Measurements from ENCODE around the gene IFRD1.

Gene IFRD1

DNA sequence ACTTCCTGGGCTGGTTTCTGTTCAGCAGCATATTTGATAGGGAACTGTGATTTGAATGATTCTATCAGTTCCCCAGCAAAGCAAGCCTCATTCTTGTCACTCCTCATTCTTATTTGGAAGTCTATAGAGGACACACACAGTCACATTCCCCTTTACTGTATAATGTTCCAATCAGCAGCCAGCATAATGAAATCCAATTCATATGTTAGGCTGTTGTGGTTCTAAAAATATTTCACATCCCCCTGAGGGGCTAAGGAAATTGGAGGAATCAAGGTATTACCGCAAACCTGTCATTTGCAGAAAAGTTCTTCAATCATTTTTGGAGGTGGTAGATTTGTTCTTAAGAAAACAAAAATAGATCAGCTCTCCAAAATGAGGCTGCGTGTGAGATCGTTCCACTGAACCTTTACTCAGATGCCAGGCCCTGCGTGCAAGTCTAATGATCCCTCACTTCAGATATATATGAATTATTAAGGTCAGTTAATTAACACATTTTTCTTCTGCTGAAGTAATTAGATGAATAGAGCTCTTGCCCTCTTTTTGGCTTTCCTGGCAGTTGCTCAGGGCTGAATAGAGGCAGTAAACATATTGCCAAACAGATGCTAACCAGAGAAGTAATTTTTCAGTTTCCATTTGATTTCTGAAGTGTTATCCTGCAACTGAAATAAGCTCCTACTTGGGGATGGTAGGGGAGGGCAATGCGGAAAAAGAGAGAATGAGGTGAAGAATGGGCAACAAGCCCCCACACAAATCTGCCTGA lies 62.4 kb downstream of the IFRD1 start:
- TF ChIP-seq CREB1 (IDR thresholded peaks at IDR 0.05; ENCODE audit: low read depth) (no peak), RAD21 (IDR thresholded peaks at IDR 0.05; ENCODE audit: low read depth) (no peak), TCF12 (IDR thresholded peaks at IDR 0.05; ENCODE audit: low read depth) (no peak), EP300 (IDR thresholded peaks at IDR 0.05; ENCODE audit: borderline replicate concordance) (no peak), FOXM1 (IDR thresholded peaks at IDR 0.05; ENCODE audit: borderline replicate concordance, low read depth) (no peak), EGR1 (IDR thresholded peaks at IDR 0.05) (no peak), ZBTB7A (IDR thresholded peaks at IDR 0.05; ENCODE audit: low read depth) (no peak), TEAD4 (IDR thresholded peaks at IDR 0.05) (no peak), YY1 (IDR thresholded peaks at IDR 0.05; ENCODE audit: low read depth) (no peak), TAF1 (IDR thresholded peaks at IDR 0.05; ENCODE audit: low read depth) (no peak)
- TF ChIP-seq, protein P1, sequence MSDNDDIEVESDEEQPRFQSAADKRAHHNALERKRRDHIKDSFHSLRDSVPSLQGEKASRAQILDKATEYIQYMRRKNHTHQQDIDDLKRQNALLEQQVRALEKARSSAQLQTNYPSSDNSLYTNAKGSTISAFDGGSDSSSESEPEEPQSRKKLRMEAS (IDR thresholded peaks at IDR 0.05), result no peak
- TF ChIP-seq, protein P2, sequence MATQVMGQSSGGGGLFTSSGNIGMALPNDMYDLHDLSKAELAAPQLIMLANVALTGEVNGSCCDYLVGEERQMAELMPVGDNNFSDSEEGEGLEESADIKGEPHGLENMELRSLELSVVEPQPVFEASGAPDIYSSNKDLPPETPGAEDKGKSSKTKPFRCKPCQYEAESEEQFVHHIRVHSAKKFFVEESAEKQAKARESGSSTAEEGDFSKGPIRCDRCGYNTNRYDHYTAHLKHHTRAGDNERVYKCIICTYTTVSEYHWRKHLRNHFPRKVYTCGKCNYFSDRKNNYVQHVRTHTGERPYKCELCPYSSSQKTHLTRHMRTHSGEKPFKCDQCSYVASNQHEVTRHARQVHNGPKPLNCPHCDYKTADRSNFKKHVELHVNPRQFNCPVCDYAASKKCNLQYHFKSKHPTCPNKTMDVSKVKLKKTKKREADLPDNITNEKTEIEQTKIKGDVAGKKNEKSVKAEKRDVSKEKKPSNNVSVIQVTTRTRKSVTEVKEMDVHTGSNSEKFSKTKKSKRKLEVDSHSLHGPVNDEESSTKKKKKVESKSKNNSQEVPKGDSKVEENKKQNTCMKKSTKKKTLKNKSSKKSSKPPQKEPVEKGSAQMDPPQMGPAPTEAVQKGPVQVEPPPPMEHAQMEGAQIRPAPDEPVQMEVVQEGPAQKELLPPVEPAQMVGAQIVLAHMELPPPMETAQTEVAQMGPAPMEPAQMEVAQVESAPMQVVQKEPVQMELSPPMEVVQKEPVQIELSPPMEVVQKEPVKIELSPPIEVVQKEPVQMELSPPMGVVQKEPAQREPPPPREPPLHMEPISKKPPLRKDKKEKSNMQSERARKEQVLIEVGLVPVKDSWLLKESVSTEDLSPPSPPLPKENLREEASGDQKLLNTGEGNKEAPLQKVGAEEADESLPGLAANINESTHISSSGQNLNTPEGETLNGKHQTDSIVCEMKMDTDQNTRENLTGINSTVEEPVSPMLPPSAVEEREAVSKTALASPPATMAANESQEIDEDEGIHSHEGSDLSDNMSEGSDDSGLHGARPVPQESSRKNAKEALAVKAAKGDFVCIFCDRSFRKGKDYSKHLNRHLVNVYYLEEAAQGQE (IDR thresholded peaks at IDR 0.05; ENCODE audit: low read depth), result no peak

DNA sequence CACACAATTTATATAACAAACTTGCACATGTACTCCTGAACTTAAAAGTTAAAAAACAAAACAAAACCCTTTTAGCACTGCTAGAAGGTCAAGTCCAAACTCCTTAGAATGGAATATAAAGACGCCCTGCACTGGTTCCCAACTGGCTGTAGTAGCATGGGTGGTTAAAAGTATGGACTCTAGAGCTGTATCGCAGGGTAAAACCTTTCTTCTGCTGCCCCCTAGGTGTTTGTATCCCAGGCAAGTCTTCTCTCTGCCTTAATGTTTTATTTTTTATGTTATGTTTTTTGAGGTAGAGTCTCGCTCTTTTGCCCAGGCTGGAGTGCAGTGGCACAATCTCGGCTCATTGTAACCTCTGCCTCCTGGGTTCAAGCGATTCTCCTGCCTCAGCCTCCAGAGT lies 65.7 kb downstream of the IFRD1 start:
- TF ChIP-seq, protein P1 (IDR thresholded peaks at IDR 0.05), result no peak
- peak; percentile 22; the same call in 1 of the 2 replicates for TF ChIP-seq RAD21 (IDR thresholded peaks at IDR 0.05; ENCODE audit: low read depth)
- no peak for TF ChIP-seq FOXM1 (IDR thresholded peaks at IDR 0.05; ENCODE audit: borderline replicate concordance, low read depth)

DNA sequence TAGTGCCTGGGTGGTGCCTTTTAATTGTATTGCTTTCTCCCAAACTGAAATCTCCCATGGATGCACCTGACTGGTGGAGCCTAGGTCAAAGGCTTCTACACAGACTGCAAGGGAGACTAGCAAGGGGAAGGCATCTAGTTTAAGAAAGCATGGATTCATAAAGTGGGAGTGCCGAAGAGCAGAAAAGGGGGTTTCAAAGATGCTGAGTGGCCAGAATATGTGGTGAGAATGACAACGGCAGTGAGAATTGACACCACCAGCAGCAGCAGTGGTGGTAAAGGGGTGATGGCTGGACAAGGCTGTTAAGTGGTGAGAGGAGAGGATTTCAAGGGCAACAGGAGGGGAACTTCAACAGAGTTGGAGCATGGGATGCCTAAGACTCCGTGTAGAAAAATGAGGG lies 67.2 kb downstream of the IFRD1 start:
- TF ChIP-seq TEAD4 (IDR thresholded peaks at IDR 0.05) (no peak), ZBTB7A (IDR thresholded peaks at IDR 0.05; ENCODE audit: low read depth) (no peak), TAF1 (IDR thresholded peaks at IDR 0.05; ENCODE audit: low read depth) (no peak), YY1 (IDR thresholded peaks at IDR 0.05; ENCODE audit: low read depth) (no peak), RAD21 (IDR thresholded peaks at IDR 0.05; ENCODE audit: low read depth) (no peak), FOXM1 (IDR thresholded peaks at IDR 0.05; ENCODE audit: borderline replicate concordance, low read depth) (no peak), CREB1 (IDR thresholded peaks at IDR 0.05; ENCODE audit: low read depth) (no peak), CEBPB (IDR thresholded peaks at IDR 0.05) (no peak), NFIC (IDR thresholded peaks at IDR 0.05) (no peak), EP300 (IDR thresholded peaks at IDR 0.05; ENCODE audit: borderline replicate concordance) (no peak), TCF12 (IDR thresholded peaks at IDR 0.05; ENCODE audit: low read depth) (no peak), EGR1 (IDR thresholded peaks at IDR 0.05) (no peak)
- TF ChIP-seq, protein P3, sequence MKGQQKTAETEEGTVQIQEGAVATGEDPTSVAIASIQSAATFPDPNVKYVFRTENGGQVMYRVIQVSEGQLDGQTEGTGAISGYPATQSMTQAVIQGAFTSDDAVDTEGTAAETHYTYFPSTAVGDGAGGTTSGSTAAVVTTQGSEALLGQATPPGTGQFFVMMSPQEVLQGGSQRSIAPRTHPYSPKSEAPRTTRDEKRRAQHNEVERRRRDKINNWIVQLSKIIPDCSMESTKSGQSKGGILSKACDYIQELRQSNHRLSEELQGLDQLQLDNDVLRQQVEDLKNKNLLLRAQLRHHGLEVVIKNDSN (IDR thresholded peaks at IDR 0.05), result no peak
- TF ChIP-seq, protein P2 (IDR thresholded peaks at IDR 0.05; ENCODE audit: low read depth), result no peak
- TF ChIP-seq, protein P1 (IDR thresholded peaks at IDR 0.05), result no peak

DNA sequence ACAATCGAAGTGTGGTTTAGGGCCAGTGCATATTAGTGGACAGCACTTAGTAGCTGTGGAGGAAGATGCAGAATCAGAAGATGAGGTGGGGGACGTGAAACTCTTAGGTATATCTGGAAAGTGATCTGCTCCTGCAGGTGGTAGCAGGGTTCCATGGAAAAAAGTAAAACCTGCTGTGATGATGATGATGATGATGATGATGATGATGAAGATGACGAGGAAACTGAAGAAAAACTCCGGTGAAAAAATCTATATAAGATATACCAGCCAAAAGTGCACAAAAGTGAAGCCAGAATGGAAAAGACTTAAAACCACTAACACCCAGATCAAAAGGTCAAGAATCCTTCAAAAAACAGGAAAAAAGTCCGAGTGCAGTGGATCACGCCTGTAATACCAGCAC lies 70.5 kb downstream of the IFRD1 start:
- TF ChIP-seq NFIC (IDR thresholded peaks at IDR 0.05), result no peak
- TF ChIP-seq RAD21 (IDR thresholded peaks at IDR 0.05; ENCODE audit: low read depth), result no peak
- no peak for TF ChIP-seq EGR1 (IDR thresholded peaks at IDR 0.05)
- TF ChIP-seq CEBPB (IDR thresholded peaks at IDR 0.05), result no peak
- TF ChIP-seq ZBTB7A (IDR thresholded peaks at IDR 0.05; ENCODE audit: low read depth), result no peak
- TF ChIP-seq TEAD4 (IDR thresholded peaks at IDR 0.05), result no peak
- TF ChIP-seq, protein P1 (IDR thresholded peaks at IDR 0.05), result no peak
- TF ChIP-seq CREB1 (IDR thresholded peaks at IDR 0.05; ENCODE audit: low read depth), result no peak
- no peak for TF ChIP-seq YY1 (IDR thresholded peaks at IDR 0.05; ENCODE audit: low read depth)
- TF ChIP-seq, protein P3 (IDR thresholded peaks at IDR 0.05), result no peak
- no peak for TF ChIP-seq FOXM1 (IDR thresholded peaks at IDR 0.05; ENCODE audit: borderline replicate concordance, low read depth)
- no peak for TF ChIP-seq TAF1 (IDR thresholded peaks at IDR 0.05; ENCODE audit: low read depth)
- no peak for TF ChIP-seq TCF12 (IDR thresholded peaks at IDR 0.05; ENCODE audit: low read depth)

DNA sequence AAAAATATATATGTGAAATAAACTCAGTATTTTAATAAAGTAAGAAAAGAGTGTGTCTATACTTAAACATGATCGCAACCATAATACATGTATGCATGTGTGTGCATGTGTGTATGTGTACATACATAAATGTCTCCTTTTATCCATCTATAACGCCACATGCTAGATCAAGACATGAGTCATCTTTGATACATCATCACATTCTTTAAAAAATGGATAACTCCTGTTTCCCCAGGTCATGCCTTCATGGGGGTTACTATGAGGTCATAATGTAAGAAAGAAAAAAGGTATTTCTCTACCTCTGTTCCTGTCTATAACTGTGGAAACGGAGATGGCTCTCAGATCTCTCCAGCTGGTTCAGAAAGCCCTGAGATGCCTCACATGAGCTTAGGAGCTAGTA lies 71.7 kb downstream of the IFRD1 start:
- TF ChIP-seq EGR1 (IDR thresholded peaks at IDR 0.05) (no peak), TAF1 (IDR thresholded peaks at IDR 0.05; ENCODE audit: low read depth) (no peak), NFIC (IDR thresholded peaks at IDR 0.05) (no peak), ZBTB7A (IDR thresholded peaks at IDR 0.05; ENCODE audit: low read depth) (no peak), RAD21 (IDR thresholded peaks at IDR 0.05; ENCODE audit: low read depth) (no peak), YY1 (IDR thresholded peaks at IDR 0.05; ENCODE audit: low read depth) (no peak), CREB1 (IDR thresholded peaks at IDR 0.05; ENCODE audit: low read depth) (no peak), TCF12 (IDR thresholded peaks at IDR 0.05; ENCODE audit: low read depth) (no peak), FOXM1 (IDR thresholded peaks at IDR 0.05; ENCODE audit: borderline replicate concordance, low read depth) (no peak), CEBPB (IDR thresholded peaks at IDR 0.05) (no peak), EP300 (IDR thresholded peaks at IDR 0.05; ENCODE audit: borderline replicate concordance) (no peak), TEAD4 (IDR thresholded peaks at IDR 0.05) (no peak)
- TF ChIP-seq, protein P1 (IDR thresholded peaks at IDR 0.05), result no peak
- TF ChIP-seq, protein P3 (IDR thresholded peaks at IDR 0.05), result no peak
- TF ChIP-seq, protein P2 (IDR thresholded peaks at IDR 0.05; ENCODE audit: low read depth), result no peak
